PFSK-1 (cell line): Measurements from ENCODE around the gene FAM185A.

ENCODE experiments used
- SIN3A ChIP-seq: IDR thresholded peaks from 2 replicates; pipeline ENCODE4 v1.6.1; 2012; ENCODE audit warnings: mild to moderate bottlenecking, low read length, moderate library complexity, borderline replicate concordance; ENCODE audit not compliant: insufficient read depth
- TAF1 ChIP-seq: IDR thresholded peaks from 2 replicates; pipeline ENCODE4 v1.6.1; 2012; ENCODE audit warnings: low read length, control low read depth, borderline replicate concordance; ENCODE audit not compliant: insufficient read depth
- TF ChIP-seq, protein P1 (sequence below), 2 experiments: IDR thresholded peaks; 2 replicates each; pipeline versions ENCODE4 v1.6.1 to v1.8.0; 2011 to 2012; ENCODE audit warnings: low read depth in 2 of 2, low read length in 2 of 2, control low read depth in 1 of 2, inconsistent platforms in 1 of 2, mild to moderate bottlenecking in 1 of 2, moderate library complexity in 1 of 2; ENCODE audit not compliant: insufficient read depth in 1 of 2

DNA sequence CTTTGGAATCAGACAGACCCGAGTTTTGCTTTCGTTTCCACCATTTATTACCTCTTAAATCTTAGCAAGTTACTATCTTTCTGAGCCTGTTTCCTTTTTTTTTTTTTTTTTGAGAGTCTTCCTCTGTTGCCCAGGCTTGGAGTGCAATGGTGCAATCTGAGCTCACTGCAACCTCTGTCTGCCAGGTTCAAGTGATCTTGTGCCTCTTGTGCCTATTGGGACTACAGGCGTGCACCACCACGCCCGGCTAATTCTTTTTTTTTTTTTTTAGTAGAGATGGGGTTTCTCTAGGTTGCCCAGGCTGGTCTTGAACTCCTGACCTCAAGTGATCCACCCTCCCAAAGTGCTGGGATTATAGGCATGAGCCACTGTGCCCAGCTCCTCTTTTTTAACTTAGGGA lies 84.5 kb downstream of the FAM185A start:
- TF ChIP-seq, protein P1, sequence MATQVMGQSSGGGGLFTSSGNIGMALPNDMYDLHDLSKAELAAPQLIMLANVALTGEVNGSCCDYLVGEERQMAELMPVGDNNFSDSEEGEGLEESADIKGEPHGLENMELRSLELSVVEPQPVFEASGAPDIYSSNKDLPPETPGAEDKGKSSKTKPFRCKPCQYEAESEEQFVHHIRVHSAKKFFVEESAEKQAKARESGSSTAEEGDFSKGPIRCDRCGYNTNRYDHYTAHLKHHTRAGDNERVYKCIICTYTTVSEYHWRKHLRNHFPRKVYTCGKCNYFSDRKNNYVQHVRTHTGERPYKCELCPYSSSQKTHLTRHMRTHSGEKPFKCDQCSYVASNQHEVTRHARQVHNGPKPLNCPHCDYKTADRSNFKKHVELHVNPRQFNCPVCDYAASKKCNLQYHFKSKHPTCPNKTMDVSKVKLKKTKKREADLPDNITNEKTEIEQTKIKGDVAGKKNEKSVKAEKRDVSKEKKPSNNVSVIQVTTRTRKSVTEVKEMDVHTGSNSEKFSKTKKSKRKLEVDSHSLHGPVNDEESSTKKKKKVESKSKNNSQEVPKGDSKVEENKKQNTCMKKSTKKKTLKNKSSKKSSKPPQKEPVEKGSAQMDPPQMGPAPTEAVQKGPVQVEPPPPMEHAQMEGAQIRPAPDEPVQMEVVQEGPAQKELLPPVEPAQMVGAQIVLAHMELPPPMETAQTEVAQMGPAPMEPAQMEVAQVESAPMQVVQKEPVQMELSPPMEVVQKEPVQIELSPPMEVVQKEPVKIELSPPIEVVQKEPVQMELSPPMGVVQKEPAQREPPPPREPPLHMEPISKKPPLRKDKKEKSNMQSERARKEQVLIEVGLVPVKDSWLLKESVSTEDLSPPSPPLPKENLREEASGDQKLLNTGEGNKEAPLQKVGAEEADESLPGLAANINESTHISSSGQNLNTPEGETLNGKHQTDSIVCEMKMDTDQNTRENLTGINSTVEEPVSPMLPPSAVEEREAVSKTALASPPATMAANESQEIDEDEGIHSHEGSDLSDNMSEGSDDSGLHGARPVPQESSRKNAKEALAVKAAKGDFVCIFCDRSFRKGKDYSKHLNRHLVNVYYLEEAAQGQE (IDR thresholded peaks at IDR 0.05; ENCODE audit: insufficient read depth in 1 of 2, low read depth in 2 of 2, low read length in 2 of 2): no peak
- TF ChIP-seq TAF1 (no peak), SIN3A (no peak)
